GM21786 (cell line): Measurements from ENCODE around the gene ABL2.
A peak's percentile ranks its signal among the peaks of the same experiment; 100 is the strongest.
"Not testable (repeated sequence)": the region's sequence is repeated elsewhere in the genome, so short reads cannot be mapped to it uniquely, and the experiment has no call there.

Experiments used
- ATAC-seq: cut with Tn5 transposase; IDR thresholded peaks from one replicate; pipeline ENCODE4 v1.9.1; 2021; ENCODE audit not compliant: unreplicated experiment

The ABL2 gene

GRCh38 chr1:179229214-179230140 lies at the start of gene ABL2:
Gene ABL2, minus strand, starts transcription at chr1:179229677. Its CDS starts 280 bp downstream, at chr1:179229397.
- peak; percentile 49 for ATAC-seq

DNA sequence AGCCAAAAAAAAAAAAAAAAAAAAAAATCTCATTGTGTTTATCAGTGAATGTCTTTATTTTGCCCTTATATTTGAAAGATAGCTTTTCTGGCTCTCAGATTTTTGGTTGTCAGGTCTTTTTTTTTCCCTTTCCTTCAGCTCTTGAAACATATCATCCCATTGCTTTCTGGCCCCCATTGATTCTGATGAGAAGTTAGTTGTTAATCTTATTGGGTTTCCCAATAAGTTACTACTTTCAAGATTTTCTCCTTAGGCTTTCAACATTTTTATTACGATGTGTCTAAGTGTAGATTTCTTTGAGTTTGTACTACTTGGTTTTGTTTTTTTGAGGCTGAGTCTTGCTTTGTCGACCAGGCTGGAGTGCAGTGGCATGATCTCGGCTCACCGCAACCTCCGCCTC lies 49.4 kb upstream of the ABL2 start:
- no peak for ATAC-seq

DNA sequence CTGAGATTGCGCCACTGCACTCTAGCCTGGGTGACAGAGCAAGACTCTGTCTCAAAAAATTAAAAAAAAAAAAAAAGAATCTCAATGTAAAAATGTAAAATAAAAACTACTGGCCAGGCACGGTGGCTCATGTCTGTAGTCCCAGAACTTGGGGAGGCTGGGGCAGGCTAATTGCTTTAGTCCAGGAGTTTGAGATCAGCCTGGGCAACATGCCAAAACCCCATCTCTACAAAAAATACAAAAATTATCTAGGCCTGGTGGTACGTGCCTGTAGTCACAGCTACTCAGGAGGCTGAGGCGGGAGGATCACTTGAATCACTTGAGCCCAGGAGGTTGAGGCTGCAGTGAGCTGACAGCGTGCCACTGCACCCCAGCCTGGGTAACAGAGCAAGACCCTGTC lies 44.9 kb upstream of the ABL2 start:
- not testable (repeated sequence) for ATAC-seq

DNA sequence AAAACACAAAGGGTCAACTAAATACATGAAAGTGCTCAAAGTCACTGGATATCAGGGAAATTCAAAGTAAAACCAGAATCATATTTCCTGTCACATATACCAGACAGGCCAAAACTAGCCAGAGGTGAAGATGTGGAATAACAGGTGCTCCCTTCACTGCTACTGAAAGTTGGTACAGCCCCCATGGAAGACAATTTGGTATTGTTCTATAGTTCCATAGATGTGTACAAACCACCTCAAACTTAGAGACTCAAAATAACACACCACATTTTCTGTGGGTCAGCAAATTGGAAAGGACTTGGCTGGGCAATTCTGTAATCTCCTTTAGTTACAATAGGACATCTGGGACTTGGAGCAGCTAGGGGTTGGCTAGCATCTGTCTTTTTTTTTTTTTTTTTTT lies 39.6 kb upstream of the ABL2 start:
- no peak for ATAC-seq

GRCh38 chr1:179264507-179264906 lies 35.0 kb upstream of the ABL2 start:
- ATAC-seq: no peak

GRCh38 chr1:179263121-179263520 lies 33.6 kb upstream of the ABL2 start:
- ATAC-seq: no peak

- ATAC-seq: no peak
Measured at GRCh38 chr1:179262183-179262582, 32.7 kb upstream of the ABL2 start.

- no peak for ATAC-seq
Measured at GRCh38 chr1:179253286-179253972, 24.0 kb upstream of the ABL2 start.

GRCh38 chr1:179252606-179253005 lies 23.1 kb upstream of the ABL2 start:
- ATAC-seq: no peak

GRCh38 chr1:179251675-179252074 lies 22.2 kb upstream of the ABL2 start:
- no peak for ATAC-seq

DNA sequence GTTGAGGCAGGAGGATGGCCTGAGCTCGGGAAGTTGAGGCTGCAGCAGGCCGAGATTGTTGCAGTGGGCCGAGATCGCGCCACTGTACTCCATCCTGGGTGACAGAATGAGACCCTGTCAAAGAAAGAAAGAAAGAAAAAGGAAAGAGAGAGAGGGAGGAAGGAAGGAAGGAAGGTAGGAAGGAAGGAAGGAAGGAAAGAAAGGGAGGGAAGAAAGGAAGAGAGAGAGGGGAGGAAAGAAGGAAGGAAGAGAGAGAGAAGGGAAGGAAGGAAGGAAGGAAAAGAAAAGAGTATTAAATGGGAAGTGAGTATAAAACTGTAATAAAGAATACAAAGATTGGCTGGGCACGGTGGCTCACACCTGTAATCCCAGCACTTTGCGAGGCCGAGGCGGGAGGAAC lies 18.4 kb upstream of the ABL2 start:
- ATAC-seq: no peak

- ATAC-seq: not testable (repeated sequence)
Measured at GRCh38 chr1:179245426-179245825, 15.9 kb upstream of the ABL2 start.

GRCh38 chr1:179241530-179242097 lies 12.1 kb upstream of the ABL2 start:
- ATAC-seq: no peak

- no peak for ATAC-seq
Measured at GRCh38 chr1:179237222-179237621, 7.7 kb upstream of the ABL2 start.

- no peak for ATAC-seq
Measured at GRCh38 chr1:179234863-179235262, 5.4 kb upstream of the ABL2 start.

DNA sequence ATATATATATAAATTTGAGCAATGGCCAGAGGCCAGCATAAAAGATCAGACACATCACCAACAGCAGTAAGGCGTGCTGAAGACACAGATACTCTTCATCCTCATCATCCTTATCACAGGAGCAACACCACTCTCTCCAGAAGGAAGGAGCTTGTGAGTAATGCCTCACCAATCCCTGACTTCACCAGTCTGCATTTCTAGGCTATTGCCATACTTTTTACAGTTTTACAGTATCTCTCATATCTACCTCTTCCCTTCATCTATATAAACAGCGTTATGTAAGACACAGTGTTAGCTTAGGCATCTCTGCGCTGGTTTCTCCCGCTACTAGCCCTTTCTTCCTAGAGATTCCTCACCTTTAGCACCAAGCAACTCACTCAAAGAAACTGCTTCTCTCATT lies 2.4 kb upstream of the ABL2 start:
- no peak for ATAC-seq

DNA sequence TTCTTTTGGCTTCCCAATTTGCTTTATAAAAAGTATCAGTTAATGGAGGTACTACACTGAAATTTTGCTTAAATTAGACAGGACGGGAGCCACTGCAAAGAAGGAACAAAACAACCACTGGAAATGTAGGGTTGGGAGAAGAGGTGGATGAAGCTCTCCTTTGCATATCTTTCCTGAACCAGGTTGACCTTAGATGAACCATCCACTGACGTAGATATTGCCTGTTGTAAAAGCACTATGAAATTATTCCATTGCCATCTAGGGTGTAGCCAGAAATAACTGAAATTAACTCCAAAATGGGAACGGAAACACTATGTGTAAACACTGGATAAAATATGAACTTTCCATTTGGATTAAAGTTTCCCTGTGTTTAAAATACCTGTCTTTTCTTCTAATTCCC lies 1.2 kb upstream of the ABL2 start:
- no peak for ATAC-seq

- ATAC-seq: no peak
Measured at GRCh38 chr1:179230251-179230650, 774 bp upstream of the ABL2 start.

DNA sequence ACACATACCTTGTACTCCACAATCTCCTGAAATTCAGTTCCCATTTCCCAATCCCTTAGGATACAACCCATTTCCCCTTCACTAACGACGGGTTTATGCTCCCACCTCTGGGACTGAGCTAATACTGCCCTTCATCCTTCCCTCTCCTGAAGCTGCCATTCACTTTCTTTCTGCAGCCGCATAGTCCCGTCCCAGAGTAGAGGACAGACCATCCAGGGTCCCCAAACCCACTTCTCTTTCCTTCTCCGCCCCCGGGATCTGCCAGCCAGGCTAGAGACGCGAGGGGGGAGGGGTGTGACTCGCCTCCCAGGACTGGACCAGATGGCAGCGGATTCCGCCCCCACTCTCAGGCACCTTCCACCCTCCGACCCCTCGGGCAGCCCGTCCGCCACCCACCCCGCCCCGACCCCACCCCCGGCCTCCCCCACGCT lies 679 bp downstream of the ABL2 start:
- no peak for ATAC-seq

DNA sequence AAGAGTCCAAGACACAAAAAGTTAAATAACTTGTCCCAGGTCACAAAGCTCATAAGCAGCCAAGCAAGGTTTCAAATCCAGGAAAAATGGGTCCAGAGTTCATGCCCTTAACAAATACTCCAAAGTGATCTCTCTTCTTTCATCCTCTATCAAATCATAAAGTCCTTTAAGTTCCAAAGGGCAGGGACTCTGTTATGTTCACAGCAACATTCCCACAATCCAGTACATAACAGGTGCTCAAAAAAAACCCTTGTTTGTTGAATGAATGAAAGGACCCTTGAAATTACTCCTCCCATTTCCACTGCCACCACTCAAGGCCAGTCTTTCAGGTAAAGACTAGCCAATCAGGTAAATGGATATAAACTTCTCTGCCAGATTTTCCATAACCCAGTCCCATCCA lies 2.7 kb downstream of the ABL2 start:
- no peak for ATAC-seq

- ATAC-seq: not testable (repeated sequence)
Measured at GRCh38 chr1:179224466-179224865, 5.0 kb downstream of the ABL2 start.

DNA sequence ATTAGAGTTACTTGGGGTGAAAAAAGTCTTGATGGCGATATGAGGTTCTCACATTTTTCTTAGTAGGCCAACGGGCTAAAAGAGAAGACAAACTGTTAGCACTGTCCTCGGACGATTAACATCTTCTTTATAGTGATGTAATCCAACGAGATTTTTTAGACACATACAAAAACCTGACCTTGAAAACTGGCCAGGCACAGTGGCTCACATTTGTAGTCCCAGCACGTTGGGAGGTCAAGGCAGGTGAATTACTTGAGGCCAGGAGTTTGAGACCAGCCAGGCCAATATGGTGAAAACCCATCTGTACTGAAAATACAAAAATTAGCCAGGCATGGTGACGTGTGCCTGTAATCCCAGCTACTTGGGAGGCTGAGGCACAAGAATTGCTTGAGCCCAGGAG lies 8.4 kb downstream of the ABL2 start:
- ATAC-seq: not testable (repeated sequence)
